ENCODE results near the gene TALDO1.

- TF ChIP-seq CTCF (IDR thresholded peaks at IDR 0.05; ENCODE audit: poor library complexity) (no peak), EZH2 (IDR thresholded peaks at IDR 0.05; ENCODE audit: borderline replicate concordance) (no peak), EZH2phosphoT487 (IDR thresholded peaks at IDR 0.05; ENCODE audit: low read depth, severe bottlenecking, unreplicated experiment) (no peak)
Measured at GRCh38 chr11:702462-703461, 44.5 kb upstream of the TALDO1 start.
